A549 treated with AZD9567 at 1 μM for 4 hours (cell line): ENCODE data around the gene PPP2R5B. TPM values are rescaled to one million over a fixed set of nuclear protein-coding genes. Genes with fewer than 3 reads are reported as not detected.

Source experiments
- total RNA-seq: library from RNA; stranded (reverse); fragments of 200-300 nt; extraction: Qiagen RNA extraction; gene quantifications from 5 replicates; pipeline ENCODE4 v1.2.3, GENCODE V29; 2022; ENCODE audit not compliant: insufficient read depth

Gene PPP2R5B
- total RNA-seq: 3.9 to 9.0 TPM (median 4.9 TPM) in 5 replicates

GRCh38 chr11:64923944-64924909 is at the start of gene PPP2R5B:
Gene PPP2R5B, plus strand, starts transcription at chr11:64924689. Its CDS starts 1,046 bp downstream, at chr11:64925735.

GRCh38 chr11:64878494-64879243 is 45.8 kb upstream of the PPP2R5B start, which contains the start of gene EHD1:
Gene EHD1, minus strand, starts transcription at chr11:64878621. Its CDS starts 157 bp downstream, at chr11:64878464.

GRCh38 chr11:64916775-64917662 is 7.5 kb upstream of the PPP2R5B start, which contains the start of gene ATG2A:
Gene ATG2A, minus strand, starts transcription at chr11:64917209. Its CDS starts 74 bp downstream, at chr11:64917135.

GRCh38 chr11:64935359-64936081 is 11.0 kb downstream of the PPP2R5B start, which contains the start of gene GPHA2:
Gene GPHA2, minus strand, starts transcription at chr11:64935893. Its CDS starts 433 bp downstream, at chr11:64935460.

GRCh38 chr11:64971421-64972233 is 47.1 kb downstream of the PPP2R5B start, which contains the start of gene MAJIN:
Gene MAJIN, minus strand, starts transcription at chr11:64972108. Its CDS starts 12,703 bp downstream, at chr11:64959405.

Other genes with a start within 250 kb of the PPP2R5B start
- gene NRXN2, start 201.5 kb upstream of the PPP2R5B start, total RNA-seq: 0.17 to 0.39 TPM (median 0.30 TPM) in 4 of 5 replicates, not detected in the other
- gene RASGRP2, start 180.5 kb upstream of the PPP2R5B start, total RNA-seq: 0.87 to 2.1 TPM (median 1.5 TPM) in 4 of 5 replicates, not detected in the other
- gene PYGM, start 164.7 kb upstream of the PPP2R5B start, total RNA-seq: 0.24 to 0.65 TPM (median 0.41 TPM) in 4 of 5 replicates, not detected in the other
- 150 to 269 TPM (median 165 TPM) in 5 replicates for gene SF1, start 146.1 kb upstream of the PPP2R5B start, total RNA-seq
- 5.6 to 9.3 TPM (median 7.9 TPM) in 5 replicates for gene MAP4K2, start 121.5 kb upstream of the PPP2R5B start, total RNA-seq
- gene MEN1, start 114.1 kb upstream of the PPP2R5B start, total RNA-seq: 36.7 to 42.8 TPM (median 41.1 TPM) in 5 replicates
- gene CDC42BPG, start 80.0 kb upstream of the PPP2R5B start, total RNA-seq: 0.66 to 1.3 TPM (median 1.2 TPM) in 5 replicates
- 91.2 to 130 TPM (median 114 TPM) in 5 replicates for gene EHD1, start 46.1 kb upstream of the PPP2R5B start, total RNA-seq
- gene ATG2A, start 7.5 kb upstream of the PPP2R5B start, total RNA-seq: 8.4 to 25.0 TPM (median 22.0 TPM) in 5 replicates
- not detected in 5 replicates for gene GPHA2, start 11.2 kb downstream of the PPP2R5B start, total RNA-seq
- not detected in 5 replicates for gene MAJIN, start 47.4 kb downstream of the PPP2R5B start, total RNA-seq
- 0.32 to 0.72 TPM (median 0.56 TPM) in 4 of 5 replicates, not detected in the other for gene BATF2, start 72.3 kb downstream of the PPP2R5B start, total RNA-seq
- gene ARL2, start 89.5 kb downstream of the PPP2R5B start, total RNA-seq: 178 to 191 TPM (median 184 TPM) in 5 replicates
- gene SNX15, start 102.8 kb downstream of the PPP2R5B start, total RNA-seq: 21.5 to 38.9 TPM (median 23.0 TPM) in 5 replicates
- 28.1 to 60.9 TPM (median 56.5 TPM) in 5 replicates for gene SAC3D1, start 116.5 kb downstream of the PPP2R5B start, total RNA-seq
- gene NAALADL1, start 133.9 kb downstream of the PPP2R5B start, total RNA-seq: 0.10 to 0.11 TPM (median 0.10 TPM) in 3 of 5 replicates, not detected in the others
- 53.7 to 73.8 TPM (median 71.6 TPM) in 5 replicates for gene CDCA5, start 159.4 kb downstream of the PPP2R5B start, total RNA-seq
- 36.2 to 60.8 TPM (median 37.2 TPM) in 5 replicates for gene ZFPL1, start 159.5 kb downstream of the PPP2R5B start, total RNA-seq
- gene VPS51, start 171.5 kb downstream of the PPP2R5B start, total RNA-seq: 53.4 to 56.1 TPM (median 54.3 TPM) in 5 replicates
- gene TM7SF2, start 187.2 kb downstream of the PPP2R5B start, total RNA-seq: 5.2 to 8.9 TPM (median 7.1 TPM) in 5 replicates
- gene ZNHIT2, start 193.0 kb downstream of the PPP2R5B start, total RNA-seq: 18.0 to 24.2 TPM (median 22.8 TPM) in 5 replicates
- 717 to 1,025 TPM (median 998 TPM) in 5 replicates for gene FAU, start 197.4 kb downstream of the PPP2R5B start, total RNA-seq
- gene MRPL49, start 197.6 kb downstream of the PPP2R5B start, total RNA-seq: 63.0 to 75.1 TPM (median 69.6 TPM) in 5 replicates
- 32.1 to 46.1 TPM (median 43.1 TPM) in 5 replicates for gene SYVN1, start 209.8 kb downstream of the PPP2R5B start, total RNA-seq
- gene SPDYC, start 245.5 kb downstream of the PPP2R5B start, total RNA-seq: not detected in 5 replicates